Hindlimb muscle (tissue), 1 donor: ENCODE results near the gene FUT8. TPM values are rescaled to one million over a fixed set of nuclear protein-coding genes. Genes with fewer than 3 reads are reported as not detected.

ENCODE experiments used
- DNase-seq: peaks from one replicate; pipeline ENCODE4 v3.0.0-alpha.2; 2013
- polyA plus RNA-seq: library from polyadenylated mRNA; unstranded; fragments of 120-200 nt; gene quantifications from one replicate; pipeline ENCODE4 v1.2.1, GENCODE V29; 2013; ENCODE audit not compliant: insufficient read length

Gene FUT8
- polyA plus RNA-seq, 1 donor, result 10.1 TPM

- no peak for DNase-seq
Observed at GRCh38 chr14:65718629-65719028, 306.1 kb downstream of the FUT8 start.

DNA sequence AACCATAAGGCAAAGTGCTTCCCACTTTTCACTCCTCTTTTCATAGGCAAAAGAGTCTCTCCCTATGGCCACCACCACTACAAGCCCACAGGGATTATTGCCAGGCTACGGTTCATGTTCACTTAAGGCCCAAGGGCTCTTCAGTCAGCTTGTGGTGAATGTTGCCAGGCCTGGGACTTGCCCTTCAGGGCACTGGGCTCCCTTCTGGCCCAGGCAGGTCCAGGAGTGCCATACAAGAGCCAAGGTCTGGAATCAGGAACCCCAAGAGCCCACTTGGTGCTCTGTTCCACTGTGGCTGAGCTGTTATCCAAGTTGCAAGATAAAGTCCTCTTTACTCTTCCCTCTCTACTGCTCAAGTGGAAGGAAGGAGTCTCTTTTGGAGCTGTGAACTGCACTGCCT lies 307.6 kb downstream of the FUT8 start:
- no peak for DNase-seq

DNA sequence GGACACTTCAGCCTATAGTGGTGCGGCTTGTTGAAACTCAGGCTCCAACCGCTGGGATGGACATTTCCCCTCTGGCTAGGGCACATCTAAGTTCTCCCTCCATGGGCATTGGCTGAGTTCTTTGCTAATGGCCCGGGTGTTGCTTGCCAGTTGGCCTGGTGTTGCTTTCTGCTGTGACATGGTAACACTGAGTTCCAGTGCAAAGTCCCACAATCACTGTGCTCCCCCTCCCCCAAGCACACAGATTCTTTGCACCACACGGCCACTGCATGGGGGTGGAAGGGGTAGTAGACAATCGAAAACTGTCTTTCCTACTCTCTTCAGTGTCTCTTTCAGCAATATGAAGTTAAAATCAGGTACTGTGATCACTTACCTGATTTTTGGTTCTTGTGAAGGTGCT lies 308.2 kb downstream of the FUT8 start:
- no peak for DNase-seq

DNA sequence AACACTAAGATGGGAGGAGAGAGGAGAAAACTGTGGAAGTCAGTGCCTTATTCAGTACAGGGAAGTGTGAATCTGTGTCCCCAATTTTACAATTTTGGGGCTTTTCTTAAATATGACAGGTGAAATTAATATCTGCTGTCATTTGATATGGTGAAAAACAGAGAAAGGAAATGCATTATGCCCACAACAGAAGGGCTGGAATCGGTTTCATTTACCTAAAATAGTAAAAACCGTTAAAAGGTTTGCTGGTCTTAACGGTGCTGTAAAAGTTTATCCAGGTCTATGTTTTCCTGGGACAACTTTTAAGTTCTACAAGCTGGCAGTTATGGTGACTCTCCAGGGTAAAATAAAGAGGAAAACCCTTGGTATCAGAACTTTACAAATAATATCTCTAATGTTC lies 310.8 kb downstream of the FUT8 start:
- no peak for DNase-seq

GRCh38 chr14:65728604-65729003 lies 316.1 kb downstream of the FUT8 start:
- DNase-seq, result no peak

DNA sequence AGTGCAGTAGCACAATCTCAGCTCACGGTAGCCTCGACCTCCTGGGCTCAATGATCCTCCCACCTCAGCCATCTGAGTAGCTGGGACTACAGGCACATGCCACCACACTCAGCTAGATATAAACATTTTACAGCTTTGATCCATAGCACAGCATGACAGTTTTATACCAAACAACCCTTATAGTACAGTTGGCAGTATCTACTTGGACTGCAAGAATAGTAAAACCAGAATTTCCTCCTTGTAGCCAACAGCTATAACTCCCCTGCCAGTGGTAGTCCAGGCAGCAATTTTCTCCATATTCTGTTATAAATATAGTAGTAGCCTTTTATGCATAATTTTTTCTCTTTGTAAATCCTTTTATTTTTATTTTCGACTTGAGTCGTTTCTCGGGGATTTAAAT lies 317.0 kb downstream of the FUT8 start:
- no peak for DNase-seq

GRCh38 chr14:65731933-65732506 lies 319.5 kb downstream of the FUT8 start:
- no peak for DNase-seq

DNA sequence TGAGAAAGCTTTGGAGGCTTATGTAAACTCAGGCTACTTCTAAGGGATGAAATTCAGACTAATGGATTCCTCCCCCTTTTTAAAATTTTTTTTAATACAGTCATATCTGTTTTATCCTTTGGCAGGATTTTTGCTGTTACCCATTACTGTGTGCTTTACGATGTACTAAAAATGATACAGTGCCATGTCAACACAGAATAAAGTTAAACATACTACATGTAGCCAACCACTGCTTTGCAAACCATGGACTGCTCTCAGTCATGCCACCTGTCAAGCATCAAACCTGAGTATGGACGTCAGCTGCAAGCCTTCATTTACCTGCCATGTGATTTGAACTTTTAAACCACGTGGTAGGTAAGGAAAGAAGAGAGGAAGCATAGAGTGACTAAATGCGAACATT lies 325.8 kb downstream of the FUT8 start:
- no peak for DNase-seq

GRCh38 chr14:65745396-65746190 lies 333.1 kb downstream of the FUT8 start:
- no peak for DNase-seq

DNA sequence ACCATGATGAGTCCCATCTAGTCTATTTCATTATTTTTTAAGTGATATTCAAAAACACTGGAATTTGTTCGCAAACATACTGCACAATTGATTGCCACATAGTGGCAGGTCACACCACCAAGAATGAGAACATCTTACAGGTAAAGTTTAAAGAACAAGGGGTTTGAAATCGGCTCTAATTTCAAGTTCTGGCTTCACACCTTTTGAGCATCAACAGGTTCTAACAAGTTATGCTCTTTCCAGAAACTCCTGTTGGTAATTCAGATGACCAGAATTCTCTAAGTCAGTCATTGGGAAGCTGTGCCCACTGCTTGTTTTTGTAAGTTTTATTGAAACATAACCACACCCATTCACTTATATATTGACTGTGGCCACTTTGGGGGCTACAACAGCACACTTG lies 336.3 kb downstream of the FUT8 start:
- no peak for DNase-seq

GRCh38 chr14:65749287-65749686 lies 336.8 kb downstream of the FUT8 start:
- no peak for DNase-seq

- no peak for DNase-seq
Observed at GRCh38 chr14:65750906-65751305, 338.4 kb downstream of the FUT8 start.

DNA sequence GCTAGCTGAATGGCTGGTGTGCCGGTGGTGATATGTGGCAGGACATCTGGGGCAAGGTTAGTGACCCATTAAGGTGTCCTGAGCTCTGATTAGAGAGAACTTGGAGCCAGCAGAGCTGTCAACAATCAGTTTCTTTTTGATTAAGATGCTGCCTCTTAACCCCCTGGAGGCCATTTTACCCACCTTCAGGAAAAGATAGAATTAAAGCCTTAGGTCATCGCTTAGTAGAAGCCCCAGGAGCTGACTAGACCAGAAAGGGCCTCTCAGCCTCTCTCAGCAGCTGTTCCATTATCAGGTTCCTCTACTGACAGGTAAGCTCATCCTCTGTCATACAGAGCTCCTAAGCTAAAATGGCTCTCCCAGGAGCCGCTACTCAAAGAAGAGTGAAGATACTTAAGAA lies 339.0 kb downstream of the FUT8 start:
- DNase-seq, result no peak

DNA sequence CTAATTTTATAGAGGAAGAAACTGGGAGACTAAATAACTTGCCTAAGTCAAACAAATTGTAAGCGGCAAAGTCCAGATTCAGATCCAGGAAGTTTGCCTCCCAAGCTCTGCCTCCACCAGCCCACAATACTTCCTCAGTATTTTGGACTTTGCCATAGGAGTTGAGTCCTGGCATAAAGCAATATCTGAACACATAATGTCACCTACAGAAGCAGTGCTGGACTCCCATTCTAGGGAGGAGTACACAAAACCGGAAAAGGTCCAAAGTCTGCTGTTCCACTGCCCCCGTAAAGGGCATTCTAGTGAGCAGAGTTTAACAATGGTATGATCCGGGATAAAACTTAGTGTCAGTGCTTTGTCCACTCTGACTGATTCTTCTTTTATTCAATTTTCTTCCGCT lies 340.5 kb downstream of the FUT8 start:
- no peak for DNase-seq

DNA sequence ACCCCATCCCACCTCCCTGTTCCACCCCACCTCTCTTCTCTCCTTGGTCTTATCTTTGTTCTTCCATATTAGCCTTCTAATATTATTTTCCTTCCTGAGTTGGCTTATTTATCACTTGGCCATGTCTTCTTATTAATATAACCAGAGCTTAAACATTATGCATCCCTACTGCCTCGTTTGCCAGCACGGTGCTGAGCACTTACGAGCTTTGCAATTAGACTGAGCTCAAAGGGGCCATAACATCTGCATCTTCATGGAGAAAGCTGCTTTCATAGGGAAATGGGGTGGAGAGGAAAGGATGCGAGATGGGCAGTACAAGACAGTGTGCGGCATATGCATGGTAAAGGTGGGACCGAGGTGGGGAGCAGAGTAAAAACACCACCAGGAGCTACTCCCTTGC lies 342.8 kb downstream of the FUT8 start:
- no peak for DNase-seq

DNA sequence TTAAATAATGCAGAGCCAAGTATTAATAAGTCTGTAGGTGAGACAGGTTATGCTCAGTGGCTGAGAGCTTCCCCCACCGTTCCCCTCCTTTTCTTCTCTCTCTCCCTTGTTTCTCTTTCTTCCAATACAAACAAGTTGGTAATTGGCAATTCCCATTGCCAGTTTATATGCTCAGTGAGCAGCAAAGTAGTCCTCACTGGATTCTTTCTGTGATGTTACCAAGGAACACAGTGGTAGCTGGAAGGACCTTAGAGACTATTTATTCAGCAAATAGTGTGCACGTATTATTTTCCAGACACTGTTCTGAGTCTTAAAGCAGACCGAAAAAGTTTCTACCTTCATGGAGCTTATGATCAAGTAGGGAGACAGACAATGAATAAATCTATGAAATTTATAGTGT lies 344.4 kb downstream of the FUT8 start:
- no peak for DNase-seq

DNA sequence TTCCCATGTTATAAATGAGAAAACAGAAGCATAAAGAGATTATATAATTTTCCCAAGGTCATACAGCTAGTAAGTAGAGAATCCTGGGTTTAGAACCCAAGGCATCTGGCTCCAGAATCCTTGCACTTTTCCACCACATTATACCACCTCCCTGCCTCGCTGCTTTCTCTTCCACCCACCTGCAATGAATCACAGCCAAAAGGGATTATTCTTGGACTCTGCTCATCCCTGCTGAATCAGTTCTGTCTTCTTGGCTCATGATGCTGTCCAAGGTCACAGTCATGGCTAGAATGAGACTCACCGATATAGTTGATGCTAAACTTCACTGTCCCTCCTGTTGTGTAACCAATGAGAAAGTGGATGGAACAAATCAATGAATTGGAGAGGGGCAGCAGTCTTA lies 356.6 kb downstream of the FUT8 start:
- no peak for DNase-seq

DNA sequence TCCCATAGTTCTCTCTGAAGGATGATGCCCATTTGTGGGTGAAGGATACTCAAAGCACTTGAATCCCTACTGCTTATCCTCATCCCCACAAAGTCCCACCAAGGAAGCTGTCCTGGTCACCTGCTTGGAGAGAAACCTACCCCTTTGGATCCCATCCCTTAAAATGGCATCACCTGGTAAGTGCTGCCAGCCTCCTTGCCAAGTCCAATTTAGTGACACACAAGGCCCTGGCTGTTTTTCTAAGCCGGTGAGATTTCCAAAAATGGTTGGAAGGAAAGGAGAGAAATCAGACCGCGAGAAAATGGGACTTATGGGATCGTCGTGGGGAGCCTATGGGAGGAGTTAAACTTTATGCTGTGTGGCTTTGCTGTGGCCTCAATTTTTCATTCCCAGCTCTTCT lies 358.2 kb downstream of the FUT8 start:
- DNase-seq, result no peak

GRCh38 chr14:65771271-65771670 lies 358.7 kb downstream of the FUT8 start:
- DNase-seq, result no peak

DNA sequence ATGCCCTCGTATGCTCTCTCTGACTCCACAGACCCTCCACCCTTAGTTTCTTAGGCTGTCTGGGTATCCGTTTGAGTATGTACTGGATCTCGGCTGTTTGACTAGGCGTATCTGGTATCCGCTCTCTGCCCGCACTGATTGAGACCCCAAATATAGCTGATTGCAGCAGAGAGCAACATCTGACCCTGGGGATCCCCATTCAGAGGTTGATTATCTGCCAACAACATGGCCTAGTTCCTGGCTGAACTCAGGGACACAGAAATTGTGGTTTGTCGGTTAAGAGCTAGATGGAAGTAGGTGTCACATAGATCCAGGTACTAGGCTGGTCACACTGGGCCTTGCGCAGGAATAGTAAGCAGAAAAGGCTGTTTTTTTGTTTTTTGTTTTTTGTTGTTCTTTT lies 359.9 kb downstream of the FUT8 start:
- DNase-seq, result no peak

DNA sequence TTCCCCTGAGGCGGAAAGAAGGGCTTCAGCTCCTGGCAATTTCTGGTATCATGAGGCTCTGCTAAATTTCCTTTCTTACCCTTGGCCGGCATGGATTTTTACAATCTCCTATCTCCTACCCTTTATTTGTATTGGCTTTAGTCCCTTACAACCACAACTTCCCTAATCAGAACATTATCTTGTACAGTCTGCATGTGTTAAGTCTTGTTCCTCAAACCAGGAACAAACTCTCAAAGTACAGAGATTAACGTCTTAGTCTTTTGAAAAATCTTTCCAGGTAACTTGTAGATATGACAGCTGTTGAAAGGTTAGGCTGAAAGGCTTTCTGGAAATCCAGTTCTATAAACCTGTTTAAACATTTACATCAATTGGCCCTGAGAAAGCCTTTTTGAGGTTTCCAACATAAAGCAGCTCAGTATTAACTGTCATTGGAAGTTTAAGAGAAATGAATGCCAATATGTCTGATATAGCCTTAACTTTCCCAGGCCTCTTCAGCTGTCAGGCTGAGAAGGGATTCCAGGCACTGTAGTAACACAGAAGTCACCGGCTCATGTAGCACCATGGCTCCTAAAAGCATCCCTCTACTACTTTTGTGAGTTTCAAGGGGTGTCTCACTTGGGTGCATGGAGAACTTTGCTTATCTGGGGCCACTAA lies 360.5 kb downstream of the FUT8 start:
- no peak for DNase-seq

- no peak for DNase-seq
Observed at GRCh38 chr14:65774041-65774440, 361.5 kb downstream of the FUT8 start.

GRCh38 chr14:65776193-65776852 lies 363.8 kb downstream of the FUT8 start:
- DNase-seq, result no peak

GRCh38 chr14:65780566-65780965 lies 368.0 kb downstream of the FUT8 start:
- DNase-seq, result no peak
